Activated CD4-positive, CD25-positive, alpha-beta regulatory T cell treated with anti-CD3 and anti-CD28 coated beads, Interleukin-2, amount 50 U/mL, for 16 hours (primary cell): Measurements from ENCODE around the gene SLF2.

ENCODE experiments used
- DNase-seq: peaks from one replicate; pipeline ENCODE4 v3.0.0-alpha.2; 2020; ENCODE audit warnings: low read depth, low spot score

SLF2 gene

DNA sequence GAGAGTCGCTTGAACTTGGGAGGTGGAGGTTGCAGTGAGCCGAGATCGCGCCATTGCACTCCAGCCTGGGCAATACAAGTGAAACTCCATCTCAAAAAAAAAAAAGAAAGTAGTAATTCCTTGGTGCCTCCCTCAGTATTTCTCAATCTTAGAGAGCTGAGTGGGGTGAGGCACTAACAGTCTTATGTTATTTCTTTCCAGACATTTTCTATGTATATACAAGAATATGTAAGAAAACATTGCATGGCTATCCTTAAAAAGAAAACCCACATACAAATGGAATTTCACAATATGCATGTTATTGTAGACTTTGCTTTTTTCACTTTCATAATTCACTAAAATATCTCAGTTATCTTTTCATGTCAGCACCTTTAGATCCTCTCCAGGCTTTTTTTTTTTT lies 13.6 kb upstream of the SLF2 start:
- DNase-seq: no peak

DNA sequence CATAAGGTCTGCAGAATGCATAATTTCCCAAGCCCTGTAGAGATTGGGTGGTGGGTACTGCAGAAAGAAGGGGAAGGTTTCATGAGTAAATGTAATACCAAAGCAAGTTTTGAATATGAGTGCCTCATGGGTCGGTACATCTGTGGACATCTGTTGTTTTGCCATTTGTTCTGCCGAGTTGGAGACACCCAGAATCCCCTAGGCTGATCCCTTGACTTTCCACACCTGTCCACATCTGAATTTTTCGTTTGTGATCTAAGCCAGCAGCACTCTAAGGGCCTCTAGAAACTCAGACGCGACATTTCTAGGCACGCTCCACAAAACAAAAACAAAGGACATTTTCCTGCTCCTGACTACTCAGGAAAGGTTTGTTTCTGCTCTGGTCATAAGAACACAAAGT lies 11.7 kb upstream of the SLF2 start:
- DNase-seq: no peak

DNA sequence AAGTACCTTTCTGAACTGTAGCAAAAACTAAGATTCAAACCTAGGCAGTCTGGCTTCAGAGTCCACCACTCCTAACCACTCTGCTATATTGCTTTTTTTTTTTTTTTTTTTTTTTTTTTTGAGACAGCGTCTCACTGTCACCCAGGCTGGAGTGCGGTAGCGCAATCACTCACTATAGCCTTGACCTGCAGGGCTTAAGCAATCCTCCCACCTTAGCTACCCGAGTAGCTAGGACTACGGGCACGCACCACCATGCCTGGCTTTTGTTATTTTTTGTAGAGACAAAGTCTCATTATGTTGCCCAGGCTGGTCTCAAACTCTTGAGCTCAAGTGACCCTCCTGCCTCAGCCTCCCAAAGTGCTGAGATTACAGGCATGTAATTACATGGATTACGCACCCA lies 10.1 kb upstream of the SLF2 start:
- no peak for DNase-seq

DNA sequence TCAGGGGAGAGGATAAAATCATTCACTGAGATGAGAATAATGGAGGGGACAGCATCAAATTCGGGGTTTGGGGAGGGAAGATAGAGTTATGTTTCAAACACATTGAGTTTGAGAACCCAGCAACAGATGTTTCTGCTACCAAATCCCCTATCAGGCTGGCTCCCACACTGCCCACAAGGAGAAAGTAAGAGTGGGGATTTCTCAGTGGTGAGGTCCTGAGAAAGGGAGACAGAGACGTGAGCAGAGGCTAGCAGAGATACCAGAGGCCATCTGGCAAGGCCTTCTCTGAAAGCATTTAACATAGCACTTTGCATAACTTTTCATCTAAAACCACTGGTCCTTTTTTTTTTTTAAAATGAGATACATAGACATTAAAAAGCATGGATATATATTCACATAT lies 7.8 kb upstream of the SLF2 start:
- DNase-seq: no peak

DNA sequence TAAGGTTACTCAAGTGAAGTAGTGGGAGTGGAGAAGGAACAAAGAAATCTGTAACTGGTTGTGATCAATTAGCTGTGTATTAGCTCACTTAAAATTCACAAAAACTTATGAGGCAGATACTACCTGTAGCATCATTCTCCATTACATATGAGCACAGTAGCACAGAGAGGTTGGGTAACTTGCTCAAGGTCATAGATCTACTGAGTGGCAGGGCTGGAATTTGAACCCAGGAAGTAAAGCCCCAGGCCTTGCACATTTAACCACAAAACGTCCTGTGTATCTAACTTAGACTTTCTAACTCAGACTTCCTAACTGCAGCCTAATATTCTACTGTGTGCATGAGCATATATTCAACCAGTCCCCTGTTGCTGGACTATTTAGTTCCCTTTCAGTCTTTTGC lies 5.6 kb upstream of the SLF2 start:
- no peak for DNase-seq

DNA sequence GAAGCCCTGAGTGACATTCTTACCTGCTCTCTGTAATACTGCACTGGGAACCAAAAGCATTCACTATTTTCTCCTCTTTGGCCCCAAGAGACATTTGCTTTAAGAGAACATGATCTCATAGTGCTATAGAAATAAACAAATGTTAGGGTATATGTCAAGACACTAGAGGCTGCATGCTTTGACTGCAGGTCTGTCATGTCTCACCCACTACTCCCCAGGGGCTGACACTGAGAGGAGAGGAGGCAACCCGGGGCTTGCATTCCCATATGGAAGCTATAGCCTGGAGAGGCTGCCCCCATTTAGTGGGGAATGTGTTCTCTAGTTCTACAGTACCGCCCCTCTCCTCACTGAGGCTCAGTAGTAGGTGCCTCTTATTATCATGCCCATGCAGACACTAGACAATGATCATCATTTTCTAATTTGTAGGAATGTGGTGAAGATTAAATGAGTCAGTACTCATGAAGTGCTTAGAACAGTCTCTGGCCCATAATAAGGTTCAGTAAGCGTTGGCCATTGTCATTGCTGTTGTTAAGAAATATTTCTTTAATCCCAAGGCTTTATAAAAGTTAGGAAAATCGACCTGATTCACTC lies 4.9 kb upstream of the SLF2 start:
- no peak for DNase-seq

DNA sequence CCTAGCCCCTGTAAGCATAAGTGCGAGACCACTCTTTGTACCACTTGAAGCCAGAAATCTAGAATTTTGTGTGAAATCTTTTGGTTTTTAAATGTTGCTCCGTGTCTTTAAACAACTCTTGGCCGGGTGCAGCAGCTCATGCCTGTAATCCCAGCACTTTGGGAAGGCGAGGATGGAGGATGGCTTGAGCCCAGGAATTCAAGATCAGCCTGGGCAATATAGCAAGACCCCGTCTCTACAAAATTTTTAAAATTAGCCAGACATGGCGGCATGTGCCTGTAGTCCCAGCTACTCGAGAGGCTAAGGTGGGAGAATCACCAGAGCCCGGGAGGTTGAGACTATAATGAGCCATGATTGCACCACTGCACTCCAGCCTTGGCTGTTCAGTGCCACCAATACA lies 4.4 kb upstream of the SLF2 start:
- DNase-seq: no peak

DNA sequence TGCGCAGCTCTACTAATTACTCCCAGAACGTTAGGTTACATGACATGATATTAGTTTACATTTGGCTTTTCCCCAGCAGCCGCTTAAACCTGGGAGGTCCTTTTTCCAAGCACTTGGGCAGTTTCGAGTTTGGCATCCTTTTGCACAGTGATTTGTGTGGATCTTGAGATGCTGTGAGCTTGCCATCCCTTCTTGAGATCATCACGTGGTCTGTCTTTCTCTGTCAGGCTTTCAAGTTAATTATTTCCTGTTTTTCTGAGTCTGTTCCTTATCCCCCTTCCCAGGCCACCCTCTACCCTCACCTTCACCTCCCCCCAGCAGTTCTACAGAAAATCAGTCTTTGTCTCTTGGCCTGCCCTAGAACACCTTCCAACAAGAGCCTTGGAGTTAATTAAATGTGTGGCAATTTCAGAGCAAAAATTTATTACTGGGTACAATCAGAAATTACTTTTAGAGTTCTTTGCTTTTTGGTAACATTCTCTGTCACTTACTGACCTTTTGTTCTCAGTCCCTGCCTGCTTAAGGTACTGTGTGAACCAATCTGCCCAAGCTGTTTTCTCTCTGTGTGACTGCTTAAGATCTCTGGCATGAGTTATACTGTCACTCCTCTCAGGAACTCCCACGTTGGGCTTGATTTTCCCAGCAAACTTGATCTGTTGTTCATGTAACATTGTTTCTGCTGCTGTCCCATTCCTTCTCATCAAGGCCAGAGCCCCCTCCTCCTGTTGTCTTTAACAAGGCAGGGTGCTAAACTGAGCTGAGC lies 3.1 kb upstream of the SLF2 start:
- no peak for DNase-seq

DNA sequence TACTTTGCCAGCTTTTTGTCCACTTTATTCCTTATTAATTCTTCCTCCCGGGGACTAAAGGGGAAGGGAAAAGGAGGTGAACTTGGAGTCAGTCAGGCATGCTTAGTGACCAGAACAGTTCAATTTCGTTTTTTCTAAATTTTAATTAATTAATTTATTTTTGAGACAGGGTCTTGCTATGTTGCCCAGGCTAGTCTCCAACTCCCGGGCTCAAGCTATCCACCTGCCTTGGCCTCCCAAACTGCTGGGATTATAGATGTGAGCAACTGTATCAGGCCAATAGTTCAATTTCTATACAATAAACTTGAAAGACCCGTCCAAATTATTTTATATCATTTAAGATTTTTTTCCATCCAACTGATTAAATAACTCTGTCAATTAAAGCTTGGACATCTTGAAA lies 1.3 kb upstream of the SLF2 start:
- DNase-seq: no peak

DNA sequence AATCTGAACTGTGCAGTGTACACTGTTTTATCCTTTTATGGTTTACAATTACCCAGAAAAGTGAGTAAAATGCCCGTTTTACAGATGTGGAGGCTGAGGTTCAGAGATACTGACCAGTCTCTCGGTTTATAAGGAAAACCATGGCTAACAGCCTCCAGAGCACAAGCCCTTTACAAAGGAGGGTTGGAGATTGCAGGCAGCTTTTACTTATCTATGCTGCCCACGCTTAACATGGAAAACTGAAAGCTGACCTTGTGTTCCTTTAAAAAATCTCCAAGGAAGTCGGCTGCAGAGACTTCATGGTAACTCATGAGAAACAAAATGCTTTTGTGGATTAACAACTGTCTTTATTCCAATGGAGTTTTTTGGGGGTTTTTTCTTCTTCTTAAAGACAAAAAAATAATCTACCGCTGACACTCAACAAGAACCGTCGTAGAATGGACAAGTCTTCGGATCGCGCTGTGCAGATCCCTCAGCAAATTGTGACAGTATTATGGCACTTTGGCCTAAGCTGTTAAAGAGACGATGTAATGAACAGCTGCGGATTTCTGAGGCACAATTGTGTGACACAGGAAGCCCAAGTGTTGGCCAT lies 654 bp upstream of the SLF2 start:
- DNase-seq: no peak

DNA sequence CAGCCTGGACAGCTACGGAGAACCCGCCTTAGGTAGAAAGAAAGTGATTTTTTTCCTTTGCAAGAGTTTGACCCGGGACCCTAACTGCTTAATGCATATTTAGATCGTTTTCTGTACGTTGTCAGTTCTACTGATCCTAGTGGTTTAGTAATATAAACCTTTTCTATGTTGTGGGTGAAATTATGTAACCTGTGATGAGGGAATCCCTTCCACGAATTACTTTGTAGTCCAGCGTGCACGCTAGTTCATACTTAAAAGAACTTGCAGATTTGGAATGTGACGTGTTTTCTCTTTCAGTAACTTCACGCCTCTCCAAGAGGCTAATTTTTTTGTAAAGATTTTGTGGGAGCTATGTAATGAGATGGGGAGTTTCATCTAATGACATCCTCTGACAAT lies 705 bp downstream of the SLF2 start:
- DNase-seq: no peak

DNA sequence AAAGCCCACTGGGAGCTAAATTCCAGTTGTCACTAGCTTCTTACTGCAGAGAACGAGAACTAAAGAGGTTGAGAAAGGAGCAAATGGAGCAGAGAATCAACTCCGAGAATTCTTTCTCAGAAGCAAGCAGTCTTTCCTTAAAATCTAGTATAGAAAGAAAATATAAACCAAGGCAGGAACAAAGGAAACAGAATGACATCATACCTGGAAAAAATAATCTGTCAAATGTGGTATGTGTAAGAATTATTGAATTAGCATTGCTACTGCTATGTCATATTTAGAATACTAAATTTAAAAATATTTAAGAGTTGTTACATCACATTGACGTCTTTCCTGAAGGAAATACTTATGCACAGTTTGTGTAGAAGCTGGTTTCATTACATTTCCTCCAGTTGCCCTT lies 4.3 kb downstream of the SLF2 start:
- DNase-seq: no peak

DNA sequence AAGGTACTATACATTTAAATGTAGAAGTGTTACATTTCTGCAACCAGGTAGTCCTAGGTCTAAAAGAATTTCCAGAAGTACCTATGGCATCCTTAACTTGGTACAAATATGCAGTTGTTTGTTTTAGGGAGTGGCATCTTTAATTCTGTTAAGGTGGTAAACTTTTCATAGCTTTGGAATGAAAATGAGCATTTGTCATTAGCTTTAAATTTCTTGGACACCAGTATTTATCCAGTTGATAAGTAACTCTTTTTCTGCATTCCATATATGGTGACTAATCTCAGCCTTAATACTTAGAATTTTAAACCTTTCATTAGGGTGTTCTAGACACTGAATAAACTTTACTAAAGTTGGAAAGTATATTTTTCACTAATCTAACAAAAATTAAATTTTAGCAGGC lies 10.8 kb downstream of the SLF2 start:
- DNase-seq: no peak

DNA sequence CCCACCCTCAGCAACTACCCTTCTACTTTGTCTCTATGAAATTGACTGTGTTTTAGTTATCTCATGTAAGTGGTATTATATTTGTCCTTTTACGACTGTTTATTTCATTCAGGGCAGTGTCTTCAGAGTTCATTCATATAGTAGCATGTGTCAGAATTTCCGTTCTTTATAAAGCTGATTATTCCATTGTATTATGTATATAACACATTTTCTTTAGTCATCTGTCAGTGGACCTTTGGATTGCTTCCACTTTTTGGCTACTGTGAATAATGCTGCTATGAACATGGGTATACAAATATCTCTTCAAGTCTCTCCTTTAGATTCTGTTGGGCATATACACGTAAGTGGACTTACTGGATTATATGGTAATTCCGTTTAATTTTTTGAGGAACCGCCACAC lies 14.5 kb downstream of the SLF2 start:
- DNase-seq: no peak

DNA sequence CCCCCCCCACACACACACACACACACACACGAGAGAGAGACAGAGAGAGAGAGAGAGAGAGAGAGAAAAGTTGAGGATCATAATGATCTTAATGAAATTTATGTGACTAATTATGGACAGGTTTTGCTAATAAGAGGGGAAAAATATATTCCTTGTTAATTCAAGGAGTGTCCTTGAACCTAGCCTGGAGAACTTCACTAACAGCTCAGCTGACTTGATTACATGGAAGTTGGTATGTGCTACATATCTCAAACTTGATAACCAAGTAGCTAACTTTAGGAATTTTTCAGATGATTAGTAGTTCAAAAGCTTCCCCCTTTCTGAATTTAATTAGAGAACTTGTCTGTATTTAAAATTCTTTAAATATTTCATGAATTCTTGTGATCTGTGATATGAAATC lies 15.3 kb downstream of the SLF2 start:
- DNase-seq: no peak

DNA sequence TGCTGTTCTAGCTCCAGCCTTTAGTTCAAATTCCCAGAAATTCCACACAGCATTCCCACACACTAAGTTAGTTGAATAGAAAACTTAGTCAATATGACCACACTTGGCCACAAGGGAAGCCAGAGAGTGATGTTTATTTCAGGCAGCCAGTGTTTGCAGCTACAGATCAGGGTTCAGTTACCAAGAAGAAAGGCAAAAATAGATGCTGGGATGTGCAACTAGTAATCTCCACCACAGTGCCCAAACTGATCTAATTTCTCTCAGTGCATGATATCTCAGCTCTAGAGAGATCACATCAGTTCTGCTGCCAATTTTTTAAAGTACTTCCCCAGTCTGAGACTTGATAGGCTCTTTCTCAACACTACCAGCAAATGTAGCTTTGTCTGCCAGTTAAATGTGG lies 17.6 kb downstream of the SLF2 start:
- DNase-seq: no peak

DNA sequence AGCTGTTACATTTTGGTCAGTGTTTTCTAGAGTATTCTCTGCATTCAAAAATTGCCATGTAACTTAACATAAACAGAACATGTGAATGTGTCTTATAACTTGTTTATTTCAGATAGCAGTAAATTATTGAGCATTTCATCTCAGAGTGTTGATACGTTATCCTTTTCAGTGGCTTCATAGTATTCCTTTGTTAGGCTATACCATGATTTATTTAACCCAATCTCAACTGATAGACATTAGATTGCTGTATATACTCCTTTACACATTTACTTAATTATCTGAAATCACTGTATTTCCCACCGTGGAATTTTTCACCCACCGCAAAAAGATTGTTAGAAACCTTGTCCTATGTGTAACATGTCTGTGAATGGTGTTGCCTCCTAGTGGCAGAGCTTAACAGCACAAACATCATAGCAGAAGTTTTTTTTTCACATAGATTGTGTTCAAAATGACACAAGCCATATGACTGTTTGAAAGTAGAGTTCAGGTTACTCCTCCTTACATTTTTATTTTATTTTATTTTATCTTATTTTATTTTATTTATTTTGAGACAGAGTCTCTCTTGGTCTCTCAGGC lies 21.4 kb downstream of the SLF2 start:
- no peak for DNase-seq

DNA sequence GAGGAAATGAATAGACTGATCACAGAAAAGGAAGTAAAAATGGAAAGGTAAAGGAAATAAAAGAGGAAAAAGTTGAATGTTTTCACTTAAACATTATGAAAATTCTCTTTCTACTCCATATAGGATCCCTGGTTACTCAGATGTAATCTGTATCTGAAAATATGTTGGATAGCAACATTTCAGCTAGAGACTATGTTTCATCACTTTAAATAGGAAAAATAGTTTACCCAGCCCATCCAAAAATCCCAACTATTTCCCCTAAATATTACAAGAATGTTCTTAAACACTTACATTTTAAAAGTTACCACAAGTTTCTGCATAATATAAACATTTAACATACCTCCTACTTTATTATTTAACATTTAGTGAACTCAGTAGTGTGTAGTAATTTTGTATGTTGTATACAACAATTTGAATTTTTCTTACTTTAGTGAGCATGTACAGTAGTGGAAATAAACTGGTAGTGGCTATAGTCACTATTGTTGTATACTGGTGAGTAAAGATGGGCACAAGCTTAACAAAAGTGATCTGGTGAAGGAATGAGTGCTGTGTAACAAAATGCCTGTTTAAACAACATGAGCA lies 27.1 kb downstream of the SLF2 start:
- no peak for DNase-seq

DNA sequence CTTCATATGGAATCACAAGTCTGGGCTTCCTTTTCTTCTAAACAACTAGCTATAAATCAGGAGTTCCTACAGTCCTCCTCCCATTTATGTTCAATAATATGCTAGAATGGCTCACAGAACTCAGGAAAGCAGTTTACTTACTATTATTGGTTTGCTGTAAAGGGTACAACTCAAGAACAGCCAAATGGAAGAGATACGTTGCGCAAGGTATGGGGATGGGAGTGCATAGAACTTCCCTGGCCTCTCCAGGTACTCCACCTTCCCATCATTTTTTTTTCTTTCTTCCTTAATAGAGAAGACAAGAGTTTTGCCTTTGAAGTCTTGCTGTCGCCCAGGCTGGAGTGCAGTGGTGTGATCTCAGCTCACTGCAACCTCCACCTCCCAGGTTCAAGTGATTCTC lies 29.5 kb downstream of the SLF2 start:
- DNase-seq: no peak

DNA sequence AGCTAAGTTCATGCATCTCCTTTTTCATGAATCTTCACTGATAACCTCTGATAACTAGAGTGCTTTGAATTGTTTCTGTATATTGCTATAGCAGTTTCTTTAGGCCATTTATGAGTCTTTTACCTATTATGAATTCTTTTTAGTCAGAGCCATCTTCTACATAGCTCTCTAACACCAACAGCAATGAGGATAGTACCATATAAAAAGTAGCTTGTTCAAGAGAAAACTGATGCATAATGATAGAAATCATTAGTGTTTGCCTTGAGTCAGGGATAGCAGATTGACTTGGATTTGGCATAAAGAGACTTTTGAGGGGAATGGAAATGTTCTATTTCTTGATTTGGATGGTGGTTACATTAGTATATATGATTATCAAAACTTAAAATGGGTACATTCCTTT lies 30.7 kb downstream of the SLF2 start:
- DNase-seq: no peak

DNA sequence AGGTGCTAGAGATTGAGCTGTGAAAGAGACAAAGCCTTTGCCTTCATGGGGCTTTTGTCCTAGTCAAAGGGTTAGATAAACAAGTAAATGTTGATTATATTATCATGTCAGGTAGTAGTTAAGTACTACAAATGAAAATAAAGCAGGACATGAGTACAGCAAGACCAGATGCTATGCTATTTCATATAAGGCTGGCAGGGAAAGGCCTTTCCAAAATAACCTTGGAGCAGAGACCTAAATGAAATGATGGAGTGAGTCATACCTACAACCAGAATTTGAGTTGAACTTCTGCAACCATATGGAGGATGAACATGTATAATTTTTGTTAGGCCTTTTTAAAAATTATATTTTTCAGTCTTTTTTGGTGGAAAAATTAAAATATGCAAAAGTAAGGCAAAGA lies 33.0 kb downstream of the SLF2 start:
- no peak for DNase-seq

DNA sequence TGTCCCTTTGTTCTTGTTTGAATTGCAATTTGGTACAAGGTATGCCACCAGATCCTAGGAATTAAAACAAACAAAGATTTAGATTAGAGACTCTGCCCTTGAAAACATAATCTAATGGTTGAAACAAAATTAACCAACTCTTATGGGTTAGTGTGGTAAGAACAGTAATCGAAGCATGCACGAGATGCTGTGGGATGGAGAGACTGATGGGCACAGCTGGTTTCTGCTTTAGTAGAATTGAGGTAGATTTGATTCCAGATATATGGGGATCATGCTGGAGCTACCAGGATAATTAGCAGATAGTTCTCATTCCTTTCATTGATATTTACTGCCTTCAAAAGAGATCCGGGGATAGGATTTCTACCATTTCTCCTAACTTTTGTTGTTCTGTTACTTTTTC lies 36.2 kb downstream of the SLF2 start:
- no peak for DNase-seq

DNA sequence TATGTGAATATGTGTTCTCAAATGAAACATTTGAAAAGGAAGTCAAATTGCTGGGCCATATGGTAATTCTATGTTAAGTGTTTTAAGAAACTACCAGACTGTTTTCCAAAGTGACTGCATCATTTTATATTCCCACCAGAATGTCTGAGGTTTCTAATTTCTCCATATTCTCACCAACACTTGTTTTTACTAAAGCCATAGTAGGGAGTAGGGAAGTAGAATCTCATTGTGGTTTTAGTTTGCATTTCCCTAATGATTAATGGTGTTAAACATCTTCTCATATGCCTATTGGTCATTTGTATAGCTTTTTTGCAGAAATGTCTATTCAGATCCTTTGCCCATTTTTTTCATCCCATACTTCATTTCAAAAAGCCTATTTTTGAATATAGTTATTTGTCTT lies 47.5 kb downstream of the SLF2 start:
- DNase-seq: no peak
